ENCODE results near the gene CALM1.

Gene CALM1

DNA sequence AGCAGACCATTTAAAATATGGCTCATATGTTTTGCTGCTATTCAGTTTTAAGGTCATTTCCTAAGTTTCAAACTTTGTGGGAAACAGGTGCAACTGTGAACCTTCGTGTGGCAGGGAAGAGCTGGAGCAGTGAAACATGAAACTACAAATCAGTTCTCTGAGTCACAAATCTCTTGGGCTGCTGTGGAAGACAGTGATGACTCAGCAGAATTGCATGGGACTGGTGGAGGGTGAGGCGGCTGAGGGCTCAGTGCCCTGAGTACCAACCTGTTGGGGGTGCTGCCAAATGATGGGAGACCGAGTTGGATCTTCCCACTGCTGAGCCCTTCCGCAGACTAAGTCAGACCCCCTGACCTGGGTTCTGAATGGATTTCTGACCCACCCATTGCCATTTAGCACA lies 8.4 kb upstream of the CALM1 start (continued):
- TF ChIP-seq, protein P1, sequence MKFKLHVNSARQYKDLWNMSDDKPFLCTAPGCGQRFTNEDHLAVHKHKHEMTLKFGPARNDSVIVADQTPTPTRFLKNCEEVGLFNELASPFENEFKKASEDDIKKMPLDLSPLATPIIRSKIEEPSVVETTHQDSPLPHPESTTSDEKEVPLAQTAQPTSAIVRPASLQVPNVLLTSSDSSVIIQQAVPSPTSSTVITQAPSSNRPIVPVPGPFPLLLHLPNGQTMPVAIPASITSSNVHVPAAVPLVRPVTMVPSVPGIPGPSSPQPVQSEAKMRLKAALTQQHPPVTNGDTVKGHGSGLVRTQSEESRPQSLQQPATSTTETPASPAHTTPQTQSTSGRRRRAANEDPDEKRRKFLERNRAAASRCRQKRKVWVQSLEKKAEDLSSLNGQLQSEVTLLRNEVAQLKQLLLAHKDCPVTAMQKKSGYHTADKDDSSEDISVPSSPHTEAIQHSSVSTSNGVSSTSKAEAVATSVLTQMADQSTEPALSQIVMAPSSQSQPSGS (tag by site-specific recombination; IDR thresholded peaks at IDR 0.05; ENCODE audit: low read depth) = no peak
- TF ChIP-seq REPIN1 (tag by site-specific recombination; IDR thresholded peaks at IDR 0.05; ENCODE audit: low read depth) = no peak
- no peak for TF ChIP-seq ZNF23 (tag by site-specific recombination; IDR thresholded peaks at IDR 0.05; ENCODE audit: borderline replicate concordance)
- TF ChIP-seq ZBTB48 (tag by site-specific recombination; IDR thresholded peaks at IDR 0.05) = 0 out of 2 replicates have a peak, but pooled peaks have one; percentile 33
- 0 out of 2 replicates have a peak, but pooled peaks have one; percentile 45 for TF ChIP-seq ZNF558 (tag by site-specific recombination; IDR thresholded peaks at IDR 0.05)
- TF ChIP-seq ZNF146 (tag by site-specific recombination; IDR thresholded peaks at IDR 0.05) = no peak
- TF ChIP-seq ZBTB8A (tag by site-specific recombination; IDR thresholded peaks at IDR 0.05) = peak; percentile 83
- TF ChIP-seq ZNF133 (tag by site-specific recombination; IDR thresholded peaks at IDR 0.05) = no peak
- peak; percentile 97 for TF ChIP-seq SCRT2 (tag by site-specific recombination; IDR thresholded peaks at IDR 0.05)
- peak; percentile 56; the same call in 1 of the 2 replicates for TF ChIP-seq PRDM1 (tag by site-specific recombination; IDR thresholded peaks at IDR 0.05)
- TF ChIP-seq, protein P2, sequence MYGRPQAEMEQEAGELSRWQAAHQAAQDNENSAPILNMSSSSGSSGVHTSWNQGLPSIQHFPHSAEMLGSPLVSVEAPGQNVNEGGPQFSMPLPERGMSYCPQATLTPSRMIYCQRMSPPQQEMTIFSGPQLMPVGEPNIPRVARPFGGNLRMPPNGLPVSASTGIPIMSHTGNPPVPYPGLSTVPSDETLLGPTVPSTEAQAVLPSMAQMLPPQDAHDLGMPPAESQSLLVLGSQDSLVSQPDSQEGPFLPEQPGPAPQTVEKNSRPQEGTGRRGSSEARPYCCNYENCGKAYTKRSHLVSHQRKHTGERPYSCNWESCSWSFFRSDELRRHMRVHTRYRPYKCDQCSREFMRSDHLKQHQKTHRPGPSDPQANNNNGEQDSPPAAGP (tag by site-specific recombination; IDR thresholded peaks at IDR 0.05) = 0 out of 2 replicates have a peak, but pooled peaks have one; percentile 41
- TF ChIP-seq, protein P3, sequence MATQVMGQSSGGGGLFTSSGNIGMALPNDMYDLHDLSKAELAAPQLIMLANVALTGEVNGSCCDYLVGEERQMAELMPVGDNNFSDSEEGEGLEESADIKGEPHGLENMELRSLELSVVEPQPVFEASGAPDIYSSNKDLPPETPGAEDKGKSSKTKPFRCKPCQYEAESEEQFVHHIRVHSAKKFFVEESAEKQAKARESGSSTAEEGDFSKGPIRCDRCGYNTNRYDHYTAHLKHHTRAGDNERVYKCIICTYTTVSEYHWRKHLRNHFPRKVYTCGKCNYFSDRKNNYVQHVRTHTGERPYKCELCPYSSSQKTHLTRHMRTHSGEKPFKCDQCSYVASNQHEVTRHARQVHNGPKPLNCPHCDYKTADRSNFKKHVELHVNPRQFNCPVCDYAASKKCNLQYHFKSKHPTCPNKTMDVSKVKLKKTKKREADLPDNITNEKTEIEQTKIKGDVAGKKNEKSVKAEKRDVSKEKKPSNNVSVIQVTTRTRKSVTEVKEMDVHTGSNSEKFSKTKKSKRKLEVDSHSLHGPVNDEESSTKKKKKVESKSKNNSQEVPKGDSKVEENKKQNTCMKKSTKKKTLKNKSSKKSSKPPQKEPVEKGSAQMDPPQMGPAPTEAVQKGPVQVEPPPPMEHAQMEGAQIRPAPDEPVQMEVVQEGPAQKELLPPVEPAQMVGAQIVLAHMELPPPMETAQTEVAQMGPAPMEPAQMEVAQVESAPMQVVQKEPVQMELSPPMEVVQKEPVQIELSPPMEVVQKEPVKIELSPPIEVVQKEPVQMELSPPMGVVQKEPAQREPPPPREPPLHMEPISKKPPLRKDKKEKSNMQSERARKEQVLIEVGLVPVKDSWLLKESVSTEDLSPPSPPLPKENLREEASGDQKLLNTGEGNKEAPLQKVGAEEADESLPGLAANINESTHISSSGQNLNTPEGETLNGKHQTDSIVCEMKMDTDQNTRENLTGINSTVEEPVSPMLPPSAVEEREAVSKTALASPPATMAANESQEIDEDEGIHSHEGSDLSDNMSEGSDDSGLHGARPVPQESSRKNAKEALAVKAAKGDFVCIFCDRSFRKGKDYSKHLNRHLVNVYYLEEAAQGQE (tag by site-specific recombination; IDR thresholded peaks at IDR 0.05) = no peak
- TF ChIP-seq, protein P4, sequence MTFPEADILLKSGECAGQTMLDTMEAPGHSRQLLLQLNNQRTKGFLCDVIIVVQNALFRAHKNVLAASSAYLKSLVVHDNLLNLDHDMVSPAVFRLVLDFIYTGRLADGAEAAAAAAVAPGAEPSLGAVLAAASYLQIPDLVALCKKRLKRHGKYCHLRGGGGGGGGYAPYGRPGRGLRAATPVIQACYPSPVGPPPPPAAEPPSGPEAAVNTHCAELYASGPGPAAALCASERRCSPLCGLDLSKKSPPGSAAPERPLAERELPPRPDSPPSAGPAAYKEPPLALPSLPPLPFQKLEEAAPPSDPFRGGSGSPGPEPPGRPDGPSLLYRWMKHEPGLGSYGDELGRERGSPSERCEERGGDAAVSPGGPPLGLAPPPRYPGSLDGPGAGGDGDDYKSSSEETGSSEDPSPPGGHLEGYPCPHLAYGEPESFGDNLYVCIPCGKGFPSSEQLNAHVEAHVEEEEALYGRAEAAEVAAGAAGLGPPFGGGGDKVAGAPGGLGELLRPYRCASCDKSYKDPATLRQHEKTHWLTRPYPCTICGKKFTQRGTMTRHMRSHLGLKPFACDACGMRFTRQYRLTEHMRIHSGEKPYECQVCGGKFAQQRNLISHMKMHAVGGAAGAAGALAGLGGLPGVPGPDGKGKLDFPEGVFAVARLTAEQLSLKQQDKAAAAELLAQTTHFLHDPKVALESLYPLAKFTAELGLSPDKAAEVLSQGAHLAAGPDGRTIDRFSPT (tag by site-specific recombination; IDR thresholded peaks at IDR 0.05) = peak; percentile 92
- TF ChIP-seq, protein P5, sequence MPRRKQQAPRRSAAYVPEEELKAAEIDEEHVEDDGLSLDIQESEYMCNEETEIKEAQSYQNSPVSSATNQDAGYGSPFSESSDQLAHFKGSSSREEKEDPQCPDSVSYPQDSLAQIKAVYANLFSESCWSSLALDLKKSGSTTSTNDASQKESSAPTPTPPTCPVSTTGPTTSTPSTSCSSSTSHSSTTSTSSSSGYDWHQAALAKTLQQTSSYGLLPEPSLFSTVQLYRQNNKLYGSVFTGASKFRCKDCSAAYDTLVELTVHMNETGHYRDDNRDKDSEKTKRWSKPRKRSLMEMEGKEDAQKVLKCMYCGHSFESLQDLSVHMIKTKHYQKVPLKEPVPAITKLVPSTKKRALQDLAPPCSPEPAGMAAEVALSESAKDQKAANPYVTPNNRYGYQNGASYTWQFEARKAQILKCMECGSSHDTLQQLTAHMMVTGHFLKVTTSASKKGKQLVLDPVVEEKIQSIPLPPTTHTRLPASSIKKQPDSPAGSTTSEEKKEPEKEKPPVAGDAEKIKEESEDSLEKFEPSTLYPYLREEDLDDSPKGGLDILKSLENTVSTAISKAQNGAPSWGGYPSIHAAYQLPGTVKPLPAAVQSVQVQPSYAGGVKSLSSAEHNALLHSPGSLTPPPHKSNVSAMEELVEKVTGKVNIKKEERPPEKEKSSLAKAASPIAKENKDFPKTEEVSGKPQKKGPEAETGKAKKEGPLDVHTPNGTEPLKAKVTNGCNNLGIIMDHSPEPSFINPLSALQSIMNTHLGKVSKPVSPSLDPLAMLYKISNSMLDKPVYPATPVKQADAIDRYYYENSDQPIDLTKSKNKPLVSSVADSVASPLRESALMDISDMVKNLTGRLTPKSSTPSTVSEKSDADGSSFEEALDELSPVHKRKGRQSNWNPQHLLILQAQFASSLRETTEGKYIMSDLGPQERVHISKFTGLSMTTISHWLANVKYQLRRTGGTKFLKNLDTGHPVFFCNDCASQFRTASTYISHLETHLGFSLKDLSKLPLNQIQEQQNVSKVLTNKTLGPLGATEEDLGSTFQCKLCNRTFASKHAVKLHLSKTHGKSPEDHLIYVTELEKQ (tag by site-specific recombination; IDR thresholded peaks at IDR 0.05; ENCODE audit: borderline replicate concordance) = peak; percentile 64; the same call in 1 of the 2 replicates
- TF ChIP-seq ZFP69B (tag by site-specific recombination; IDR thresholded peaks at IDR 0.05) = 0 out of 2 replicates have a peak, but pooled peaks have one; percentile 32
- no peak for TF ChIP-seq SP2 (tag by site-specific recombination; IDR thresholded peaks at IDR 0.05)
- TF ChIP-seq ZNF600 (tag by site-specific recombination; IDR thresholded peaks at IDR 0.05) = peak; percentile 87
- 0 out of 2 replicates have a peak, but pooled peaks have one; percentile 24 for TF ChIP-seq ZNF423 (tag by site-specific recombination; IDR thresholded peaks at IDR 0.05)

Measured in HEK293 (cell line).